ENCODE results near the gene PLCG1. TPM values are rescaled to one million over a fixed set of nuclear protein-coding genes. Genes with fewer than 3 reads are reported as not detected.

The PLCG1 gene
- total and polyA plus RNA-seq, 2 experiments from 2014 or later, result 27.4 to 206 TPM

- TF ChIP-seq ZNF462 (CRISPR knock-in tag; IDR thresholded peaks at IDR 0.05) (no peak), CREB1 (CRISPR knock-in tag; IDR thresholded peaks at IDR 0.05; ENCODE audit: low read depth) (no peak), ZNF331 (CRISPR knock-in tag; IDR thresholded peaks at IDR 0.05; ENCODE audit: low read depth) (no peak), EZH2phosphoT487 (IDR thresholded peaks at IDR 0.05; ENCODE audit: unreplicated experiment) (no peak)
- TF ChIP-seq, protein P1, sequence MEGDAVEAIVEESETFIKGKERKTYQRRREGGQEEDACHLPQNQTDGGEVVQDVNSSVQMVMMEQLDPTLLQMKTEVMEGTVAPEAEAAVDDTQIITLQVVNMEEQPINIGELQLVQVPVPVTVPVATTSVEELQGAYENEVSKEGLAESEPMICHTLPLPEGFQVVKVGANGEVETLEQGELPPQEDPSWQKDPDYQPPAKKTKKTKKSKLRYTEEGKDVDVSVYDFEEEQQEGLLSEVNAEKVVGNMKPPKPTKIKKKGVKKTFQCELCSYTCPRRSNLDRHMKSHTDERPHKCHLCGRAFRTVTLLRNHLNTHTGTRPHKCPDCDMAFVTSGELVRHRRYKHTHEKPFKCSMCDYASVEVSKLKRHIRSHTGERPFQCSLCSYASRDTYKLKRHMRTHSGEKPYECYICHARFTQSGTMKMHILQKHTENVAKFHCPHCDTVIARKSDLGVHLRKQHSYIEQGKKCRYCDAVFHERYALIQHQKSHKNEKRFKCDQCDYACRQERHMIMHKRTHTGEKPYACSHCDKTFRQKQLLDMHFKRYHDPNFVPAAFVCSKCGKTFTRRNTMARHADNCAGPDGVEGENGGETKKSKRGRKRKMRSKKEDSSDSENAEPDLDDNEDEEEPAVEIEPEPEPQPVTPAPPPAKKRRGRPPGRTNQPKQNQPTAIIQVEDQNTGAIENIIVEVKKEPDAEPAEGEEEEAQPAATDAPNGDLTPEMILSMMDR (conservative IDR thresholded peaks at IDR 0.05; ENCODE audit: low read depth in 2 of 2), result no peak
- TF ChIP-seq, protein P2, sequence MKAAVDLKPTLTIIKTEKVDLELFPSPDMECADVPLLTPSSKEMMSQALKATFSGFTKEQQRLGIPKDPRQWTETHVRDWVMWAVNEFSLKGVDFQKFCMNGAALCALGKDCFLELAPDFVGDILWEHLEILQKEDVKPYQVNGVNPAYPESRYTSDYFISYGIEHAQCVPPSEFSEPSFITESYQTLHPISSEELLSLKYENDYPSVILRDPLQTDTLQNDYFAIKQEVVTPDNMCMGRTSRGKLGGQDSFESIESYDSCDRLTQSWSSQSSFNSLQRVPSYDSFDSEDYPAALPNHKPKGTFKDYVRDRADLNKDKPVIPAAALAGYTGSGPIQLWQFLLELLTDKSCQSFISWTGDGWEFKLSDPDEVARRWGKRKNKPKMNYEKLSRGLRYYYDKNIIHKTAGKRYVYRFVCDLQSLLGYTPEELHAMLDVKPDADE (IDR thresholded peaks at IDR 0.05), result no peak
Measured at GRCh38 chr20:41224281-41224680, 86.9 kb downstream of the PLCG1 start (continued).

- DNase-seq (ENCODE audit: low spot score) (no peak), ATAC-seq (no peak)
- Mint-ChIP-seq H3K36me3 (ENCODE audit: low read depth) (no peaks in the 10 kb centered on the region), H3K27ac (no peak overlapping the region), H3K9me3 (no peaks in the 10 kb centered on the region), H3K4me1 (no peaks in the 10 kb centered on the region), H3K27me3 (ENCODE audit: insufficient read depth, low read depth, poor library complexity) (no peaks in the 10 kb centered on the region), H3K4me3 (no peak overlapping the region)
- Histone ChIP-seq H3K27me3 (ENCODE audit: insufficient read depth) (no peaks in the 10 kb centered on the region), H2AFZ (no peak overlapping the region), H3K4me3 (no peak overlapping the region), H3K27ac (ENCODE audit: low read depth) (no peak overlapping the region), H3F3A (replicated peaks; ENCODE audit: low read depth) (no peaks in the 10 kb centered on the region), H3K9me2 (ENCODE audit: insufficient read depth) (no peaks in the 10 kb centered on the region), H3K4me2 (no peak overlapping the region), H3K79me2 (replicated peaks; ENCODE audit: insufficient read depth) (no peaks in the 10 kb centered on the region), H4K20me1 (replicated peaks; ENCODE audit: insufficient read depth) (no peaks in the 10 kb centered on the region), H3K4me1 (ENCODE audit: insufficient read depth) (no peaks in the 10 kb centered on the region), H3K36me3 (ENCODE audit: insufficient read depth) (no peaks in the 10 kb centered on the region)
- no peak for TF ChIP-seq ZNF114 (CRISPR knock-in tag; IDR thresholded peaks at IDR 0.05)
- TF ChIP-seq JUNB (IDR thresholded peaks at IDR 0.05; ENCODE audit: unreplicated experiment), result no peak
Measured at GRCh38 chr20:41225091-41225490, 87.7 kb downstream of the PLCG1 start.

All from GM23338 (cell line).